KG1 (cell line): ENCODE measurements around the gene CLK1.

Experiments
- DNase-seq: peaks from one replicate; lab custom pipeline; 2025; lab: John Stamatoyannopoulos, UW

The CLK1 gene

DNA sequence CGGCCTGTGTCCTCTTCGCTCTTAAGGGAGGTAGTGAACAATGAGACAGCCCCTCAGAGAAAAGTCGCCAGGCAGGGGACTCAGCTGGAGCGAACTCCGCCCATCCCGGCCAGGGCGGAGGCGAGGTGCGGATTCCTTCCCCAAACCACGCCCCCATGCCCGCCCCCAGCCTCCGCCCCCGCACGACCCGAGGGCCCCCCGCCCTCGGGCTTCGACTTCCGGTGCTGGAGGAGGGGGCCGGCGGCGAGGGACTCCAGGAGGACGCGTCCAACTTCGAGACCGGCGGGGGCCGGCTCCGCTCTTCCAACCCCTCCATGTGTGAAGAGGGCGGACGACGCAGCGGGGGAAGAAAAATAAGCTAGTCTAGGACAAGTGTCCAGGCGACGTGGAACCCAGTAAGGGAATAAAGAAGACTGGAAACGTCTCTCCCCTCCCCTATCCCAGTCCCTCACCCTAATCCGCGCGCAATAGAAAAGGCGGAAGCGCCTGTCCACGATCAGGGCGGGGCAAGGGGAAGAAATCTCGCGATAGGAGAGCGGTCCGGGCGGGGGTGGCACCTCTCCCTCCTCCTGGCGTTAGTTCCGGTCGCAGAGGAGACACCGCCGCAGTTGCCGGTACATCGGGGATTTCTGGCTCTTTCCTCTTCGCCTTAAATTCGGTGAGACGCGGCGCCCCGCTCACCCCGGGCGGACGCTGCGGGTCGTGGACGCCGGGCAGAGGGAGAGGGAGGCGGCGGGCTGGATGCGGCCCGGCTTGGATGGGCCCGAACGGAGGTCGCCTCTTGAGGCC lies 52.9 kb downstream of the CLK1 start, which contains the start of gene BZW1:
BZW1 (plus strand) TSS at position 578 of the 789 bp plus-strand sequence. CDS start 1,308 bp downstream, outside the sequence.
- DNase-seq: peak; percentile 99

DNA sequence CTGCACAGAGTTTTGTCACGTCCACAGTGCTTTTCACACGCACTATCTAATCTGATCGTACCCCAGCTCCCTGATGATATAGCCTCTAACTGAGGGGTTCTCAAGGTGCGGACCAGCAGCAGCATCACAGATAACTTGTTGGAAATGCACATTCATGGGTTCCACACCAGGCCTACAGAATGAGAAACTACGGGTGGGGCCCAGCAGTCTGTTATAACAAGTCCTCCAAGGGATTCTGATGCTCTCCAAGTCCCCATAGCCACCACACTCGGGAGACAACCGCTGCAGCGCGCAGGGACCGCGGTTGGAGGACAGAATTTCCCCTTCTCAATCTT lies 53.5 kb downstream of the CLK1 start:
- no peak for DNase-seq

DNA sequence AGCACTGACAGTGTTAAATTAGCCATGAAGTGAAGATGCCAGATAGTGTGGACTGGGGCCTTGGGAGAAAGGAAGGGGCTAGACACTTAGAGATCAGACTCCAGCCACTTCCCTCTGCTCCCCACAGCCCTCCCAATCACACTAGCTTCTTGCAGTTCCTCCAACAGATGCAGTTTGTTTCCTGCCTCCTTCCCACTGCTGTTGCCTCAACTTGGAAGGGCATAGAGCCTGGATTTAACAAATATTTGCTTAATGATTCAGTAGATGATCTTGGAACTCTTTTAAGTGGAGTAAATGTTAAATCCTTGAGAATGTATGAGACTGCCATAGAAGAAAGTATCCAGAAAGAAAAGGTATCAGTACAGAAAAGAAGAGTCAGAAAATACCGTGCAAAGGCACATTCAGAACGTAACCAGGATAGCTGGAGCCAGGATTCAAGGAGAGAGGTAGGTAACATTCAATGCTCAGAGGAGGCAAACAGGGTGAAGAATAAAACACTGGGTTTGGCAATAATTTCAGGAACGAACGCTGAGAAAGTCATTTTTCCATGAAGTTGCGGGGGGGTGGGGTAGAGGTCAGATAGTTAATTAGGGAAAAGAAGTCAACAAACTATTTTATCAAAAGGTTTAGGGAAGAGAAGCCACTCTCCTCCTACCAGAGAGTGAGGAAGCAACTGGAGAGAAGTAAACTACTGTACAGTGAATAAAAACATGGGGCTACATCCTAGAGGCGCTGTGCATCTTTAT lies 54.0 kb downstream of the CLK1 start:
- no peak for DNase-seq

DNA sequence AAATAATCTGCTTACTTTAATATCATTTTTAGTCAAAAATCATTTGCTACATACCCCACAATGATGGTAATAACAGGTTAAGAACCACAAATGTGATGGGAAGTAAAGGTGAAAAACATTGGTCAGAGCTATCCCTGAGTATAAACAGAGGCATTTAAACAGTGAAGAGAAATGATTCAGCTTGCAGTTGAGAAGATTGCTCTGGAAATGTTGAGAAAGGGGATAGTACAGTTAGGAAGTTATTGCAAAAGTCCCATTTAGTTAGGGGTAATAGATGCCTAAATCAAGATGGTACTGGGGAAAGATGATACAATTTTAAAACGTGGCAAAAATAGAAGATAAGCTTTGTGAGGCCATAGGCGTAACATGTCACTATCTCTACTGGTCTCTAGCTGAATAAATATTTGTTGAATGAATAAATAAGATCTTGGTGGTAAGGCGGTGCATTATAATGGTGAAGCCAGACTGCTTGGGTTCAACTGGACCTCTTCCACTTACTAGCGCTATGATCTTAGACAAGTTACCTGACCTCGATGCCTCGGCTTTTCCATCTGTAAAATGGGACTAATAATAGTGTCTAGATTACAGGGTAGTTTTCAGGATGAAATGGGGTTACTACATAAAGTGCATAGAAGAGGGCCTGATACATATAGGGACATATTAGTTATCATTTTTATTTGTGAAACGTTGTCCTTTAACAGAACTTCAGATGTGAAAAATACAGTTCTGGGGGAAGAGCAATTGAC lies 54.8 kb downstream of the CLK1 start:
- no peak for DNase-seq
